HL-60 (cell line): ENCODE results near the gene CGB2.

Experiments used
- GABPA ChIP-seq: IDR thresholded peaks from 2 replicates; pipeline ENCODE4 v1.6.1; 2012; ENCODE audit warnings: low read depth
- POLR2AphosphoS5 ChIP-seq: IDR thresholded peaks from 2 replicates; pipeline ENCODE4 v1.6.1; 2012; ENCODE audit warnings: low read depth
- REST ChIP-seq: IDR thresholded peaks from 2 replicates; pipeline ENCODE4 v1.6.1; 2012; ENCODE audit warnings: low read depth; ENCODE audit not compliant: insufficient replicate concordance
- TF ChIP-seq, protein P1 (sequence below): IDR thresholded peaks from one replicate; pipeline ENCODE4 v1.5.1; 2011; ENCODE audit warnings: low read length, control low read depth, inconsistent platforms; ENCODE audit not compliant: insufficient read depth

DNA sequence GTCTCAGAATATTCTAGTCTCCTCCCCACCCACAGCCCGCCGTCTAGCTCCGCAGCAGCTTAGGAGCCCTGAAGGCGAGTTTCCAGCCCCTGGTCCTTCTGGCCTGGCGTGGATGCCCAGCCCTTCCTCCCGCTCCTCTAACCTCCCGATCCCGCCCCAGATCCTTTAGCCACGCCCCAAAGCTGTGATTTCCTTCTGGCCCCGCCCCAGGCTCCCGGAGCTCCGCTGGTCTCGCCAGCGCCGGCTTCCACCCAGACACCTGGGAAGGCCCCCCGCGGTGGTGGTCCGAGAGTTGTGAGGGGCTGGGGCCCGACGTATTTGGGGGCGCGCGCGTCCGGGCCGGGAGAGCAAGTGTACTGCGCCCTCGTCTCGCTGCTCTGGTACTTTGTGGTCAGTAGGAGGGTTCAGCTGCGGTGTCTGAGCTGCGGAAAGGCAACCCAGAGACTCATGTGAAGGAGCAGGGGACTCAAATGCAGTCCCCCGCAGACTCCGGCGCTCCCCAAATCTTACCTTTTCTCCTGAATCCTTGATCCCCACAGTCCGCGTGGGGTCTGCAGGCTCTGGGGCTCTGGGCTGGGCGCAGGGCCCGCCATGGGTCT, 26.0 kb downstream of the CGB2 start, which contains the start of gene CGB7:
- TF ChIP-seq GABPA, result no peak
- TF ChIP-seq, protein P1, sequence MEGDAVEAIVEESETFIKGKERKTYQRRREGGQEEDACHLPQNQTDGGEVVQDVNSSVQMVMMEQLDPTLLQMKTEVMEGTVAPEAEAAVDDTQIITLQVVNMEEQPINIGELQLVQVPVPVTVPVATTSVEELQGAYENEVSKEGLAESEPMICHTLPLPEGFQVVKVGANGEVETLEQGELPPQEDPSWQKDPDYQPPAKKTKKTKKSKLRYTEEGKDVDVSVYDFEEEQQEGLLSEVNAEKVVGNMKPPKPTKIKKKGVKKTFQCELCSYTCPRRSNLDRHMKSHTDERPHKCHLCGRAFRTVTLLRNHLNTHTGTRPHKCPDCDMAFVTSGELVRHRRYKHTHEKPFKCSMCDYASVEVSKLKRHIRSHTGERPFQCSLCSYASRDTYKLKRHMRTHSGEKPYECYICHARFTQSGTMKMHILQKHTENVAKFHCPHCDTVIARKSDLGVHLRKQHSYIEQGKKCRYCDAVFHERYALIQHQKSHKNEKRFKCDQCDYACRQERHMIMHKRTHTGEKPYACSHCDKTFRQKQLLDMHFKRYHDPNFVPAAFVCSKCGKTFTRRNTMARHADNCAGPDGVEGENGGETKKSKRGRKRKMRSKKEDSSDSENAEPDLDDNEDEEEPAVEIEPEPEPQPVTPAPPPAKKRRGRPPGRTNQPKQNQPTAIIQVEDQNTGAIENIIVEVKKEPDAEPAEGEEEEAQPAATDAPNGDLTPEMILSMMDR, result no peak
- no peak for TF ChIP-seq POLR2AphosphoS5
- TF ChIP-seq REST, result no peak
